ENCODE results near the gene PAQR7.

PAQR7 gene

DNA sequence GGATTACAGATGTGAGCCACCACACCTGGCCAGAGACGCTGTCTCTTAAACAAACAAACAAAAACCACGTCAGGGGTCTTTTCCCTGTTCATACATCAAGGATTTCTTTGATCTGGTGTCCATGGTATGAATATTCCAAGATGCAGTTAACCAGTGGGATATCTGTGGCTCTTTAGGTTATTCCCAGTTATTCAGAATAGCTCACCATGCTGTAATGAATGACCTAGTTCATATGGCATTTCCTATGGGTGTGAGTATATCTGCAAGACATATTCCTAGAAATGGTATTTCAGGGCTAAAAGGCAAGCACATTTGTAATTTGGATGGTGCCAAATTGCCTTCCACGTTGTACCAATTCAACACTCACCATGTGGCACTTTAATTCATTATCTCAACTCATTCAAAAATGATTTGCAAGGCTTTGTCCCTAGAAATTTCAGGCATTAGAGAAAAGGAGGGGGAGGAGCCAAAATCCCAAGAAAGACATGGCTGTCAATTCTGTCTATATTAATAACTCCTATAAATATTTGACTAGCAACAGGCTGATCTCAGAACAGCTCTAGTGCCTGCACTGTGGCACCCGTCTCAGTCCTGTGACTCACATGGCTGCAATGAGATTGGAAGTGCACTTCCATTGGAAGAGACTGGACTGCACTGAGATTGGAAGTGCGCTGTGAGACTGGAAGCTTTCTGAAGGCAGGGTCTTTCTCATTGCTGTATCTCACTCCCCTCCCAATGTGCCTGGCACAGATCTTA lies 36.7 kb upstream of the PAQR7 start:
- H3K4me1 ChIP-seq, result no peaks in the 10 kb centered on the region
- no peak overlapping the region for H3K9ac ChIP-seq
- H3K4me2 ChIP-seq (ENCODE audit: low read length), result no peak overlapping the region
- H2AFZ ChIP-seq, result no peak overlapping the region
- H3K4me3 ChIP-seq (ENCODE audit: low read depth, low read length), result no peak overlapping the region
- H3K79me2 ChIP-seq, result no peaks in the 10 kb centered on the region
- no peaks in the 10 kb centered on the region for H3K27me3 ChIP-seq (ENCODE audit: control insufficient read depth, insufficient read depth, low read length)
- no peak overlapping the region for H3K27ac ChIP-seq
- TF ChIP-seq CTCF (IDR thresholded peaks at IDR 0.05), result no peak
- H3K36me3 ChIP-seq (ENCODE audit: control insufficient read depth, insufficient read depth, low read length), result no peaks in the 10 kb centered on the region
- H3K9me3 ChIP-seq (ENCODE audit: control insufficient read depth, low read length), result no peaks in the 10 kb centered on the region

GRCh38 chr1:25911162-25911561 lies 35.7 kb upstream of the PAQR7 start:
- no peak for TF ChIP-seq CTCF (IDR thresholded peaks at IDR 0.05)
- H3K79me2 ChIP-seq, result no peaks in the 10 kb centered on the region
- no peak overlapping the region for H3K9ac ChIP-seq
- no peaks in the 10 kb centered on the region for H3K4me1 ChIP-seq
- H3K4me3 ChIP-seq (ENCODE audit: low read depth, low read length), result no peak overlapping the region
- no peaks in the 10 kb centered on the region for H3K36me3 ChIP-seq (ENCODE audit: control insufficient read depth, insufficient read depth, low read length)
- H3K27ac ChIP-seq, result no peak overlapping the region
- no peak overlapping the region for H2AFZ ChIP-seq
- H3K27me3 ChIP-seq (ENCODE audit: control insufficient read depth, insufficient read depth, low read length), result no peaks in the 10 kb centered on the region
- no peaks in the 10 kb centered on the region for H3K9me3 ChIP-seq (ENCODE audit: control insufficient read depth, low read length)
- no peak overlapping the region for H3K4me2 ChIP-seq (ENCODE audit: low read length)

- Histone ChIP-seq H3K27ac (no peak overlapping the region), H3K9me3 (ENCODE audit: control insufficient read depth, low read length) (no peaks in the 10 kb centered on the region), H3K36me3 (ENCODE audit: control insufficient read depth, insufficient read depth, low read length) (no peaks in the 10 kb centered on the region), H3K4me3 (ENCODE audit: low read depth, low read length) (no peak overlapping the region), H3K27me3 (ENCODE audit: control insufficient read depth, insufficient read depth, low read length) (no peaks in the 10 kb centered on the region), H2AFZ (no peak overlapping the region), H3K9ac (no peak overlapping the region), H3K4me2 (ENCODE audit: low read length) (no peak overlapping the region), H3K4me1 (no peaks in the 10 kb centered on the region), H3K79me2 (no peaks in the 10 kb centered on the region)
- TF ChIP-seq CTCF (IDR thresholded peaks at IDR 0.05), result no peak
Observed at GRCh38 chr1:25909040-25909439, 33.5 kb upstream of the PAQR7 start.

GRCh38 chr1:25908161-25908560 lies 32.7 kb upstream of the PAQR7 start:
- no peak for TF ChIP-seq CTCF (IDR thresholded peaks at IDR 0.05)
- H3K27ac ChIP-seq, result no peak overlapping the region

GRCh38 chr1:25907601-25908000 lies 32.1 kb upstream of the PAQR7 start:
- no peaks in the 10 kb centered on the region for H3K36me3 ChIP-seq (ENCODE audit: control insufficient read depth, insufficient read depth, low read length)
- no peak overlapping the region for H2AFZ ChIP-seq
- no peaks in the 10 kb centered on the region for H3K9me3 ChIP-seq (ENCODE audit: control insufficient read depth, low read length)
- no peaks in the 10 kb centered on the region for H3K27me3 ChIP-seq (ENCODE audit: control insufficient read depth, insufficient read depth, low read length)
- no peak overlapping the region for H3K9ac ChIP-seq
- no peaks in the 10 kb centered on the region for H3K4me1 ChIP-seq
- no peak overlapping the region for H3K27ac ChIP-seq
- no peaks in the 10 kb centered on the region for H3K79me2 ChIP-seq
- TF ChIP-seq CTCF (IDR thresholded peaks at IDR 0.05), result no peak
- H3K4me3 ChIP-seq (ENCODE audit: low read depth, low read length), result no peak overlapping the region
- H3K4me2 ChIP-seq (ENCODE audit: low read length), result no peak overlapping the region

More at GRCh38 chr1:25908161-25908560, 32.7 kb upstream of the PAQR7 start:
- H3K4me1 ChIP-seq, result no peaks in the 10 kb centered on the region
- H3K4me2 ChIP-seq (ENCODE audit: low read length), result no peak overlapping the region
- H3K9me3 ChIP-seq (ENCODE audit: control insufficient read depth, low read length), result no peaks in the 10 kb centered on the region
- H3K79me2 ChIP-seq, result no peaks in the 10 kb centered on the region
- no peak overlapping the region for H3K9ac ChIP-seq
- no peak overlapping the region for H3K4me3 ChIP-seq (ENCODE audit: low read depth, low read length)
- no peaks in the 10 kb centered on the region for H3K36me3 ChIP-seq (ENCODE audit: control insufficient read depth, insufficient read depth, low read length)
- H2AFZ ChIP-seq, result no peak overlapping the region
- H3K27me3 ChIP-seq (ENCODE audit: control insufficient read depth, insufficient read depth, low read length), result no peaks in the 10 kb centered on the region

Measured in parathyroid adenoma (tissue), 2 donors.